Fibroblast of mammary gland (primary cell): ENCODE data around the gene FGF1.

Experiments used
- DNase-seq: peaks from one replicate; pipeline ENCODE4 v3.0.0-alpha.2; 2010; ENCODE audit warnings: low read depth
- H3K4me3 ChIP-seq: 2 replicates; pipeline ENCODE4 v1.5.1; 2011; ENCODE audit warnings: low read depth, mild to moderate bottlenecking, low read length, moderate library complexity; ENCODE audit not compliant: control insufficient read depth
- TF ChIP-seq, protein P1 (sequence below): conservative IDR thresholded peaks from 2 replicates; pipeline ENCODE4 v1.5.1; 2011; ENCODE audit warnings: low read depth, low read length, inconsistent platforms; ENCODE audit not compliant: control insufficient read depth, insufficient read depth

FGF1 gene

DNA sequence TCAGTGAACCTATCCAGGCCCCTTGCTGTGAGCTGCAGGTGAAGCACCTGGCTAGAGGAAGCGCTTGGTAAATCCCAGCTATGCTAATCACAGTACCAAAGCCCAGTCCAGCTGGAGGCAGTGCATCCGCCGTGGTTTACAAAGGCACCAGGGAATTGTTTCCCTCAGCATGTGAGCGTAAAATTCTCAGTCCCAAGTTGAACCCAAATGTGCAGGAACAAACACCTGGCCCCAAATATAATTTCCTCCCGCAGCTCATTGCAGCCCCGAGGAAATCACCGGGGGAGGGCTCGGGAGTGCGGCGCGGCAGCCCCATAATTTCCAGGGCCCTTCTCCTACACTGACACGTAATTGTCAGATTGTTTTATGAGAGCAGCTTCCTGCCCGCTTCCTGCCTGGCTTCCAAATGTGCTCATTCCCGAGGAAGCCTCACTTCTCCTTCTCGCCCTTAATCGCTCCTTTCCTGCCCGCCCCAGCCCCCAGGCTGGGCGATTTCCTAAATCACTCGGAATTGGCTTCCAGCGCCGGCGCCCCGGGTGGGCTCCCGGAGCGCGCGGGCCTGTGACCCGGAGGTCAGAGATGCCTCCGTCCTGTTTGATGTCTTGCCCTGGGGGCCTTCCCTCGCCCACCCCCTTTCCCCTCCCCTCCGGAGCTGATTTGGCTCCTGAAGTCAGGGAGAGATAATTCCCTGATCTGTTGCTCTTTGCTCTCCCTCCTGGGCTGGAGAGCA lies 134.4 kb downstream of the FGF1 start:
- DNase-seq = peak; percentile 40
- H3K4me3 ChIP-seq = peak overlapping the region; percentile 38

DNA sequence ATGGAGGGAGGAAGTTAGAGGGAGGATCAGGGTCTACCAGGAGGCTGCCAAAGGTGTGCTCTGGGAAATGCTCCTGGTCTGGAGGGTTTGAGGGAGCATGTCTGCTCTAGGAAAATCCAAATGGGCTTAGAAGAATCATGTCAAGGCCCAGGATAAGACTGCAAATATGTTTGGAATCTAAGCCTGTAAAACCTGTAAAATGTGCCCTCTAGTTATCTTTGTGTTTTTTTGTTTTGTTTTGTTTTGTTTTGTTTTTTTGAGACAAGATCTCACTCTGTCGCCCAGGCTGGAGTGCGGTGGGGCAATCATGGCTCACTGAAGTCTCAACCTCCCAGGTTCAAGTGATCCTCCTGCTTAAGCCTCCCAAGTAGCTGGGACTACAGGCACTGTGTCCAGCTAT lies 135.4 kb downstream of the FGF1 start:
- TF ChIP-seq, protein P1, sequence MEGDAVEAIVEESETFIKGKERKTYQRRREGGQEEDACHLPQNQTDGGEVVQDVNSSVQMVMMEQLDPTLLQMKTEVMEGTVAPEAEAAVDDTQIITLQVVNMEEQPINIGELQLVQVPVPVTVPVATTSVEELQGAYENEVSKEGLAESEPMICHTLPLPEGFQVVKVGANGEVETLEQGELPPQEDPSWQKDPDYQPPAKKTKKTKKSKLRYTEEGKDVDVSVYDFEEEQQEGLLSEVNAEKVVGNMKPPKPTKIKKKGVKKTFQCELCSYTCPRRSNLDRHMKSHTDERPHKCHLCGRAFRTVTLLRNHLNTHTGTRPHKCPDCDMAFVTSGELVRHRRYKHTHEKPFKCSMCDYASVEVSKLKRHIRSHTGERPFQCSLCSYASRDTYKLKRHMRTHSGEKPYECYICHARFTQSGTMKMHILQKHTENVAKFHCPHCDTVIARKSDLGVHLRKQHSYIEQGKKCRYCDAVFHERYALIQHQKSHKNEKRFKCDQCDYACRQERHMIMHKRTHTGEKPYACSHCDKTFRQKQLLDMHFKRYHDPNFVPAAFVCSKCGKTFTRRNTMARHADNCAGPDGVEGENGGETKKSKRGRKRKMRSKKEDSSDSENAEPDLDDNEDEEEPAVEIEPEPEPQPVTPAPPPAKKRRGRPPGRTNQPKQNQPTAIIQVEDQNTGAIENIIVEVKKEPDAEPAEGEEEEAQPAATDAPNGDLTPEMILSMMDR = no peak
- DNase-seq = no peak
- H3K4me3 ChIP-seq = no peak overlapping the region

More for the DNA sequence above, 134.4 kb downstream of the FGF1 start:
- TF ChIP-seq, protein P1 = no peak

GRCh38 chr5:142549834-142550233 lies 136.1 kb downstream of the FGF1 start:
- no peak overlapping the region for H3K4me3 ChIP-seq
- no peak for DNase-seq
- TF ChIP-seq, protein P1 = no peak

GRCh38 chr5:142548739-142549275 lies 137.1 kb downstream of the FGF1 start:
- H3K4me3 ChIP-seq = no peak overlapping the region
- TF ChIP-seq, protein P1 = peak; percentile 95
- peak; percentile 97 for DNase-seq

- DNase-seq = no peak
- H3K4me3 ChIP-seq = no peak overlapping the region
- TF ChIP-seq, protein P1 = no peak
Measured at GRCh38 chr5:142547445-142548380, 138.2 kb downstream of the FGF1 start.

GRCh38 chr5:142545650-142546322 lies 140.1 kb downstream of the FGF1 start:
- no peak overlapping the region for H3K4me3 ChIP-seq
- TF ChIP-seq, protein P1 = no peak
- peak; percentile 82 for DNase-seq
